ENCODE measurements around the gene ARMC9.

DNA sequence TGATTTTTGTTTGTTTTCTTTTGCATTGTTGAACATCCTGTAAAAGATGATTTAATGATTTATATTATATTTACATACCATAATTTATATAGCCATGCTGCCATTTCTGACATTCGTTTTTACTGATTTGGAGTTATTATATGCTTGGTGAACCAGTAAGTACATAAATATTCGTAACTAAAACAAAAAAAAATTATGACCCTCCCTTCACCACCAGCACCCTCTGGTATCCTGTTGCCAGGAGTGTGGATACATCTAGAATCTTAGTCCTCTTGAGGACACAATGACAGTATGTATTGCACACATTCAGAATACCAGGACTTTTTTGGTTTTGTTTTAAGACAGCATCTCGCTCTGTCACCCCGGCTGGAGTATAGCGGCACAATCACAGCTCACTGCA lies 153.2 kb downstream of the ARMC9 start:
- no peak for TF ChIP-seq POLR2AphosphoS5 (IDR thresholded peaks at IDR 0.05; ENCODE audit: low read depth, low read length)
- TF ChIP-seq CTCF (IDR thresholded peaks at IDR 0.05): no peak
- TF ChIP-seq SIN3A (IDR thresholded peaks at IDR 0.05; ENCODE audit: borderline replicate concordance, insufficient read depth, low read depth, low read length): no peak
- no peak for TF ChIP-seq REST (IDR thresholded peaks at IDR 0.05; ENCODE audit: insufficient read depth in 1 of 2, low read depth in 2 of 2, low read length in 1 of 2)
- no peak for TF ChIP-seq TCF7L2 (IDR thresholded peaks at IDR 0.05; ENCODE audit: low read depth, low read length)
